Suprapubic skin (tissue), 3 donors: ENCODE data around the gene HDGFL3.

ENCODE experiments used
- EP300 ChIP-seq: sonication (generic); formaldehyde crosslinking; IDR thresholded peaks from one replicate; pipeline ENCODE4 v1.6.1; 2017; ENCODE audit warnings: antibody characterized with exemption
- TF ChIP-seq, protein P1 (sequence below), 2 donors: fragments of 200-600 bp in 1 of 2; fragments of 450-650 bp in 1 of 2; sonication (generic) in 1 of 2; IDR thresholded peaks; one replicate each; pipeline ENCODE4 v1.5.1; 2016 to 2019; ENCODE audit warnings: antibody characterized with exemption in 2 of 2, mild to moderate bottlenecking in 1 of 2, moderate library complexity in 1 of 2

DNA sequence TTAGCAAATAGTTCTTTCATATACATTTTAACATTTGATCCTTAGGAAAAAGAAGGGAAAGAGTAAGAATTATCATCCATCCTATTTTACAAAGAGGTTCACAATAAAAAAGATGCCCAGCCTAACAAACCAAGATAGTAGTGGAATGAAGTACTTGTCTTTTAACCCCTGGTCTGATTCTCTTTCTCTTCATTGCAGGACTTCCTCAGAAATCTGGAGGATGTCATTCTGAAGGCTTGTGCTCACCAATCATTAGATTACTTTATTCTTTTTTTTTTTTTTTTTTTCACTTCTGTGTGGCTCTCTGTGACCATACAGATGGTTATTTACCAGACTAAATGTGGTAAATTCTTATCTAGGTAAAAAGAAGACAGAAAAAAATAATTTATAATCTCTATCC lies 7.0 kb downstream of the HDGFL3 start:
- TF ChIP-seq, protein P1, sequence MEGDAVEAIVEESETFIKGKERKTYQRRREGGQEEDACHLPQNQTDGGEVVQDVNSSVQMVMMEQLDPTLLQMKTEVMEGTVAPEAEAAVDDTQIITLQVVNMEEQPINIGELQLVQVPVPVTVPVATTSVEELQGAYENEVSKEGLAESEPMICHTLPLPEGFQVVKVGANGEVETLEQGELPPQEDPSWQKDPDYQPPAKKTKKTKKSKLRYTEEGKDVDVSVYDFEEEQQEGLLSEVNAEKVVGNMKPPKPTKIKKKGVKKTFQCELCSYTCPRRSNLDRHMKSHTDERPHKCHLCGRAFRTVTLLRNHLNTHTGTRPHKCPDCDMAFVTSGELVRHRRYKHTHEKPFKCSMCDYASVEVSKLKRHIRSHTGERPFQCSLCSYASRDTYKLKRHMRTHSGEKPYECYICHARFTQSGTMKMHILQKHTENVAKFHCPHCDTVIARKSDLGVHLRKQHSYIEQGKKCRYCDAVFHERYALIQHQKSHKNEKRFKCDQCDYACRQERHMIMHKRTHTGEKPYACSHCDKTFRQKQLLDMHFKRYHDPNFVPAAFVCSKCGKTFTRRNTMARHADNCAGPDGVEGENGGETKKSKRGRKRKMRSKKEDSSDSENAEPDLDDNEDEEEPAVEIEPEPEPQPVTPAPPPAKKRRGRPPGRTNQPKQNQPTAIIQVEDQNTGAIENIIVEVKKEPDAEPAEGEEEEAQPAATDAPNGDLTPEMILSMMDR (IDR thresholded peaks at IDR 0.05), result no peak
- TF ChIP-seq EP300, result no peak
